Stimulated activated CD4-positive, alpha-beta T cell treated with anti-CD3 and anti-CD28 coated beads, Interleukin-4, amount 100 ng/mL, for 24 hours (primary cell): ENCODE data around the gene NKAIN1.
"Not testable (repeated sequence)": the region's sequence is repeated elsewhere in the genome, so short reads cannot be mapped to it uniquely, and the experiment has no call there.

Experiments used
- DNase-seq: peaks from one replicate; pipeline ENCODE4 v3.0.0-alpha.2; 2020

Gene NKAIN1

DNA sequence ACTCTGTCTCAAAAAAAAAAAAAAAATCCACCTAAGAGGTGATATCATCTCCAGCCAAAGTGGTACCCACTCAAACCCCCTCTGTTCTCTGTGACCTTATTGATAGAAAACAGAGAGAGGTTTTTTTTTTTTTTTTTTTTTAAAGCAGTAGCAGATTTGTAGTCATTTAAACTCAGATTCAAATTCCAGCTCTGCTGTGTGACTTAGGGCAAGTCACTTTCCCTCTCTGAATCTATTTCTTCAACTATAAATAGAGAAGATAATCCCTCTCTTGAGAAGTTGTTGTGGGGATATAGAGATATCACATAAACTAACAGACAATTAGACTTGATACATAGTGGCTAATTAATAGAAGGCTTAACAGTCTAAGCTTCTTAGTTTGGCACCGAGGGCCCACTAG is 48.4 kb downstream of the NKAIN1 start:
- DNase-seq = no peak

GRCh38 chr1:31189696-31190674 is 49.7 kb downstream of the NKAIN1 start:
- no peak for DNase-seq

- DNase-seq = peak; percentile 31
Observed at GRCh38 chr1:31183927-31184554, 55.6 kb downstream of the NKAIN1 start.

- DNase-seq = no peak
Observed at GRCh38 chr1:31183126-31183525, 56.6 kb downstream of the NKAIN1 start.

GRCh38 chr1:31182352-31182751 is 57.3 kb downstream of the NKAIN1 start:
- peak; percentile 43 for DNase-seq

- peak; percentile 41 for DNase-seq
Observed at GRCh38 chr1:31181515-31182343, 58.0 kb downstream of the NKAIN1 start.

DNA sequence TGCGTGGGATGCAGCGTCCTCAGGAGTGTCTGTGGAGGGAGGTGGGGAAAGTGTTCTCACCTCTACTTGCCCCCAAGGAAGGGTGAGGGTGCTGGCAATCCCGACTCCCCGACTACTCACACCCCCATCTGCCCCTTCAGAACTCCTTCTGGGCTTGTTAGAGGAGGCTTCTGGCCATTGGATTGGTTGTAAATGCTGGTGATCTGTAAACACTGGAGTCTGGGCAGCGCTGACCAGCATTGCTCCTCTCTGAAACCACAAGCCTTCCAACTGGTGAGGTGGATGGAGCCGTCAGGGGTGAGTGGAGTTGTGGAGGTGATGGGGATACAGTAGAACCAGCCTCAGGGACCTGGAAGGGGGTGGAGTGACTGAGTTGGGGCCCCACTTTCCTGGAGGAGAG is 59.3 kb downstream of the NKAIN1 start:
- DNase-seq = no peak

GRCh38 chr1:31176291-31176690 is 63.4 kb downstream of the NKAIN1 start:
- DNase-seq = not testable (repeated sequence)

DNA sequence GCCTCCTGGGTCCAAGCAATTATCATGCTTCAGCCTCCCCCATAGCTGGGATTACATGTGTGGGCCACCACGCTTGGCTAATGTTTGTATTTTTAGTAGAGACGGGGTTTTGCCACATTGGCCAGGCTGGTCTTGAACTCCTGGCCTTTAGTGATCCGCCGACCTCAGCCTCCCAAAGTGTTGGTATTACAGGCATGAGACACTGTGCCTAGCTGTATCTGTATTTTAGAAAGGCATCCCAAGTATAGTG is 69.3 kb downstream of the NKAIN1 start:
- no peak for DNase-seq

- DNase-seq = no peak
Observed at GRCh38 chr1:31166462-31166861, 73.2 kb downstream of the NKAIN1 start.

DNA sequence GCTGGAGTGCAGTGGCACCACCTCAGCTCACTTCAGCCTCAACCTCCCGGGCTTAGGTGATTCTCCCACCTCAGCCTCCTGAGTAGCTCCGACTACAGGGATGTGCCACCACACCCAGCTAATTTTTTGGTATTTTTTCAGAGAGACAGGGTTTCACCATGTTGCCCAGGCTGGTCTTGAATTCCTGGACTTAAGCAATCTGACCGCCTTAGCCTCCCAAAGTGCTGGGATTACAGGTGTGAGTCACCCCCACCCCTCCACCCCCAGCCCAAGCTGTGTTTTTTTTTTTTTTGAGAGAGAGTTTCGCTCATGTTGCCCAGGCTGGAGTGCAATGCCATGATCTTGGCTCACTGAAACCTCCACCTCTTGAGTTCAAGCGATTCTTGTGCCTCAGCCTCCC is 75.4 kb downstream of the NKAIN1 start:
- no peak for DNase-seq

- DNase-seq = no peak
Observed at GRCh38 chr1:31163866-31164265, 75.8 kb downstream of the NKAIN1 start.

- no peak for DNase-seq
Observed at GRCh38 chr1:31161571-31161970, 78.1 kb downstream of the NKAIN1 start.

DNA sequence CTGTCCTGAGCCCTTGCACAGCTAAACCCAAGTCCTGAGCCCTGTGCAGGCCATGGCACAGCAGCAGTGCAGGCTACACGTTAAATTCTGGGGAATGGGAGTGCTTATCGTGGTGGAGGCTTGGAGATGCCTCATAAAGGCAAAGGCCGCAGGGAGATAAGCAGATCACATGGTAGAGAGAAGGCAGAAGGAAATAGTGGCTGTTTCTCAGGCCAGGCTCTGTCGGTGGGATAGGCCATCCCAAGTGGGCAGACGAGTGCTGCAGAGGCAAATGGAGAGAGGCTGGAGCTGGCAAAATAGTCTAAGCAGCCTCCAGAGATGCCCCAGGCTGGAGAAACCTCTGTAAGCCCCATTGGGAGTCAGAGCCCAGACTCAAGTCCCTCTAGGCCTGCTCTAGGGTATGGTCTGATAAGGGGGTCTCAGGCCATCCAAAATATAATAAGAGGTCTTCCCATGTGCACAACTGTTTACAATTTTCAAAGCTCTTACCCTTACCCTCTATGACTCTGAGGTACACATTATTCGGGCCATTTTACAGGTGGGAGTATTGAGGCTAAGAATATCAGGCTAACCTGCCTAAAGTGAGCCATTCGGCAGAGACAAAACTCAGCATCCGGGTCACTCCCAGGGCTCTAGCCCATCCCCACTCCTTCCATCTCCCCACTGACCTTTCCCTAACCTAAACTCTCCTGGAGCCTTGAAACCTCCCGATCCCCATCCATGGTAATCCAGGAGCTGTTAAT is 79.6 kb downstream of the NKAIN1 start:
- no peak for DNase-seq

- DNase-seq = no peak
Observed at GRCh38 chr1:31159323-31159722, 80.4 kb downstream of the NKAIN1 start.

DNA sequence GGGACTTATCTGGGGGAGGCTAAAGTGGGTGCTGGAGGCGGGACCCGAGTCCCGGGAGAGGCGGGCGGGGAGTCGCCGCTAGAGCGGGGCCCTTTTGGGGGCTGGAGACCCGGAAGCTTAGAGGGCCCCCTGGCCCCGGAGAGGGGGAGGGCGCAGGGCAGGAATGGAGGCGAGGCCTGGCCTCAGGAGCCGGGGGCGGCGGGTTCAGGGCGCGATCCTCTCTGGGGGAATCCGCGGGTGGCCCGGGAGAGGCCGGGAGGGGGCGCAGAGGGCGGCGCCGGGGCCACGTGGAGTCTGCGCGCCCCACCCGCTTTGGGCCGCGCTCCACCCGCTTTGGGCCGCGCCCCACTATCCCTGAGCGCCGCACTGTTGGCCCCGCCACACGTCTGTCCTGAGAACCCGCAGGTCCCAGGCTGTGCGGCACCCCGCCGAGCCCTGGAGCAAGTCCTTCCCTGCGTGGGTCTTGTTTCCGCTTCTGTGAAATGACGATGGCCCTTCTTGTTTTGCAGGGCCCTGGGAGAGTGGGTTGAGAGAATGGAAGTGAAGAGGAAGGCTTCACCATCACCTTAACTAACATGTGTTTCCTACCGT is 84.4 kb downstream of the NKAIN1 start:
- DNase-seq = peak; percentile 66

DNA sequence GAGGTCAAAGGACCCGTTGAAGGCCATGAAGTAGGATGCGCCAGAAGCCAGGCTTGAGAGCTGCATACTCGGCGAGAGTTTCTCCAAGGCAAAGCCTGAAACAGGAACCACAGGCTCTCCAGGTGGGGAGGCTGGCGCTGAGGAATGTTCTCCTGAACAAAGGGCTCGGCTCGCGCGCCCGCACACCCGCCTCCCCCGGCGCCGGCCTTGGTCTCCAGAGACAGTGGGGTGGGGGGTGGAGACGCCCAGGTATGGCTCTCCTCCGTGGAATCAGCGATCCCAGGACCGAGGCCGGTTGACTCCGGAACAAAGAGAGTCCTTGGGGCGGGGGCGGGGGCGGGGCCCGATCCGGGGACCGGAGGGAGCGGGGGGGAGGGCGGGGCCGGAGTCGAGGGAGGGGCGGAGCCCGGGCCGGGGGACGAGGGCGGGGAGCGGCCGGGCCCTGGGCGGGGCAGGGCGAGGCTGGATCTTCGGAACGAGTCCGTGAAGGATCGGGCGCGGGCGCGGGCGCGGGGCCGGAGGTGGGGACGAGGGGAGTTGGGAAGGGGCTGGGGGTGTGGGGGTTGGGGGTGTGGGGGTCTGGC is 85.0 kb downstream of the NKAIN1 start:
- DNase-seq = peak; percentile 71

DNA sequence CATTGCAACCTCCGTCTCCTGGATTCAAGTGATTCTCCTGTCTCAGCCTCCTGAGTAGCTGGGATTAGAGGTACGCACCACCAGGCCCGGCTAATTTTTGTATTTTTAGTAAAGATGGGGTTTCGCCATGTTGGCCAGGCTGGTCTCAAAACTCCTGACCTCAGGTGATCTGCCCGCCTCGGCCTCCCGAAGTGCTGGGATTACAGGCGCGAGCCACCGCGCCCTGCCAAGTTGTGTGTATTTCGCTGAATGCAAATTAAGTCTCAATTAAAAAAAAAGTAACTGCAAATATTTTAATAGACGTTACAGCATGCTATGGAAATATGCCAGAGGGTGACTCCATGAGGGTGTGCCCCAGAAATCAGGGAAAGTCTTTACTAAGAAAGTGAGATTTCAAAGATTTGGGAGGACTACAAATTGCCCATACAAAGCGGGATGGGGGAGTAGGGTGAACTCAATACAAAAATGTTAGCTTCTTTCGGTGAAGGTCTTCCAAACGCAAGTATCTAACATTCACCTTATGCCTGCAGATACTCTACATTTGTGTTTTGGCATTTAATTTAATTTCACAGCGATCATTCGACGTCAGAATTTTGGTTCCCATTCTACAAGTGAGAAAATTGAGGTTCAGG is 85.6 kb downstream of the NKAIN1 start:
- DNase-seq = no peak

GRCh38 chr1:31153423-31153822 is 86.3 kb downstream of the NKAIN1 start:
- no peak for DNase-seq

- DNase-seq = no peak
Observed at GRCh38 chr1:31152181-31152795, 87.4 kb downstream of the NKAIN1 start.

DNA sequence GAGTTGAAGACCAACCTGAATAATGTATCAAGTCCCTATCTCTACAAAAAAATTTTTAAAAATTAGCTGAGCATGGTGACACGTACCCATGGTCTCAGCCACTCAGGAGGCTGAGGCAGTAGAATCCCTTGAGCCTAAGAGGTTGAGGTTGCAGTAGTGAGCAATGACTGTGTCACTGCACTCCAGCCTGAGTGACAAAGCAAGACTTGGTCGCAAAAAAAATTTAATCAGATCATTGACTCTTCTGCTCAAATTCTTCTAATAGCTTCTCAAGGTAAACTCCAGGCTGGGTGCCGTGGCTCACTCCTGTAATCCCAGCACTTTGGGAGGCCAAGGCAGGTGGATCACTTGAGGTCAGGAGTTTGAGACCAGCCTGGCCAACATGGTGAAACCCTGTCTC is 88.3 kb downstream of the NKAIN1 start:
- DNase-seq = no peak
